PC-3 (cell line): ENCODE data around the gene STX12. TPM values are rescaled to one million over a fixed set of nuclear protein-coding genes. Genes with fewer than 3 reads are reported as not detected.

Experiments used
- ATAC-seq: fragments of 200-7000 bp; cut with Tn5 transposase; 2 replicates; pipeline ENCODE4 v1.9.1; 2020; ENCODE audit warnings: mild to moderate bottlenecking, moderate library complexity
- BruUV-seq: library from RNA; stranded (reverse); fragments of 400-500 nt; replicated peaks from 2 replicates; lab custom pipeline; 2021; lab: Mats Ljungman, UMichigan
- CTCF ChIA-PET: fragments of 300-600 bp; sonication (Branson Sonifier 250); formaldehyde crosslinking; loops from one replicate; lab custom pipeline; 2022; ENCODE audit warnings: antibody characterized with exemption; lab: Charles Lee
- POLR2A ChIA-PET: fragments of 300-600 bp; sonication (Branson Sonifier 250); formaldehyde crosslinking; loops from one replicate; lab custom pipeline; 2022; ENCODE audit warnings: antibody characterized with exemption; ENCODE audit not compliant: unreplicated experiment; lab: Charles Lee
- DNase-seq: peaks from one replicate; pipeline ENCODE4 v3.0.0-alpha.2; 2015
- H2AFZ ChIP-seq: fragments of 300-600 bp; sonication (generic); 2 replicates; pipeline ENCODE4 v1.6.0; 2016; ENCODE audit warnings: antibody characterized with exemption, low read length
- H3F3A ChIP-seq: fragments of 300-600 bp; sonication (generic); one replicate; pipeline ENCODE4 v1.6.0; 2017; ENCODE audit warnings: antibody characterized with exemption, low read length, control low read depth, mild to moderate bottlenecking; ENCODE audit not compliant: unreplicated experiment
- H3K27ac ChIP-seq: fragments of 300-600 bp; sonication (generic); 2 replicates; pipeline ENCODE4 v1.5.1; 2016; ENCODE audit warnings: mild to moderate bottlenecking, low read length
- H3K27me3 ChIP-seq: fragments of 300-600 bp; sonication (generic); 2 replicates; pipeline ENCODE4 v1.6.1; 2016; ENCODE audit warnings: low read length, mixed read lengths
- H3K36me3 ChIP-seq: fragments of 300-600 bp; sonication (generic); 2 replicates; pipeline ENCODE4 v1.6.1; 2016; ENCODE audit warnings: low read depth, mixed run types, low read length, mixed read lengths
- H3K4me1 ChIP-seq: fragments of 300-600 bp; sonication (generic); 2 replicates; pipeline ENCODE4 v1.5.1; 2016; ENCODE audit warnings: low read length; ENCODE audit not compliant: insufficient read depth
- H3K4me2 ChIP-seq: fragments of 300-600 bp; sonication (generic); 2 replicates; pipeline ENCODE4 v1.6.0; 2016; ENCODE audit warnings: low read length
- H3K4me3 ChIP-seq: fragments of 300-600 bp; sonication (generic); 2 replicates; pipeline ENCODE4 v1.5.1; 2016; ENCODE audit warnings: mild to moderate bottlenecking, low read length, mixed read lengths
- H3K79me2 ChIP-seq: fragments of 300-600 bp; sonication (generic); 2 replicates; pipeline ENCODE4 v1.6.1; 2017; ENCODE audit warnings: low read length, mixed read lengths
- H3K9ac ChIP-seq: fragments of 300-600 bp; sonication (generic); 2 replicates; pipeline ENCODE4 v1.6.0; 2016; ENCODE audit warnings: mild to moderate bottlenecking, low read length
- H3K9me2 ChIP-seq: fragments of 300-600 bp; sonication (generic); replicated peaks from 2 replicates; pipeline ENCODE4 v1.6.1; 2016; ENCODE audit warnings: mixed run types, low read length, mixed read lengths
- H3K9me3 ChIP-seq: fragments of 300-600 bp; sonication (generic); 2 replicates; pipeline ENCODE4 v1.6.1; 2016; ENCODE audit warnings: low read length, mixed read lengths
- H4K20me1 ChIP-seq: fragments of 300-600 bp; sonication (generic); 2 replicates; pipeline ENCODE4 v1.6.1; 2016; ENCODE audit warnings: low read length, mixed read lengths
- EZH2 ChIP-seq: fragments of 300-600 bp; sonication (generic); IDR thresholded peaks from one replicate; pipeline ENCODE4 v1.6.1; 2017; ENCODE audit warnings: antibody characterized with exemption, mild to moderate bottlenecking, low read length; ENCODE audit not compliant: unreplicated experiment
- EZH2phosphoT487 ChIP-seq: fragments of 300-600 bp; sonication (generic); IDR thresholded peaks from 2 replicates; pipeline ENCODE4 v1.6.1; 2018; ENCODE audit warnings: mild to moderate bottlenecking, antibody characterized with exemption, low read length, borderline replicate concordance
- intact Hi-C: fragments of 100-400 bp; cut with micrococcal nuclease; formaldehyde crosslinking; loops from 2 replicates; pipeline ENCODE4 v1.9.0; 2023
- total RNA-seq: library from RNA; depleted of rRNA; stranded (reverse); fragments of >200 nt; gene quantifications from 2 replicates; pipeline ENCODE4 v1.2.3, GENCODE V29; 2014
- TF ChIP-seq, protein P1 (sequence below): fragments of 300-600 bp; sonication (generic); conservative IDR thresholded peaks from 2 replicates; pipeline ENCODE4 v1.5.1; 2017; ENCODE audit warnings: antibody characterized with exemption, low read depth, mild to moderate bottlenecking, low read length

Gene STX12
- total RNA-seq, 1 experiment from 2014 or later, result 28.5 TPM

GRCh38 chr1:27727126-27727525 is 45.9 kb upstream of the STX12 start:
- no peak for ATAC-seq
- no peaks in the 10 kb centered on the region for H3F3A ChIP-seq
- TF ChIP-seq EZH2phosphoT487, result no peak
- TF ChIP-seq, protein P1, sequence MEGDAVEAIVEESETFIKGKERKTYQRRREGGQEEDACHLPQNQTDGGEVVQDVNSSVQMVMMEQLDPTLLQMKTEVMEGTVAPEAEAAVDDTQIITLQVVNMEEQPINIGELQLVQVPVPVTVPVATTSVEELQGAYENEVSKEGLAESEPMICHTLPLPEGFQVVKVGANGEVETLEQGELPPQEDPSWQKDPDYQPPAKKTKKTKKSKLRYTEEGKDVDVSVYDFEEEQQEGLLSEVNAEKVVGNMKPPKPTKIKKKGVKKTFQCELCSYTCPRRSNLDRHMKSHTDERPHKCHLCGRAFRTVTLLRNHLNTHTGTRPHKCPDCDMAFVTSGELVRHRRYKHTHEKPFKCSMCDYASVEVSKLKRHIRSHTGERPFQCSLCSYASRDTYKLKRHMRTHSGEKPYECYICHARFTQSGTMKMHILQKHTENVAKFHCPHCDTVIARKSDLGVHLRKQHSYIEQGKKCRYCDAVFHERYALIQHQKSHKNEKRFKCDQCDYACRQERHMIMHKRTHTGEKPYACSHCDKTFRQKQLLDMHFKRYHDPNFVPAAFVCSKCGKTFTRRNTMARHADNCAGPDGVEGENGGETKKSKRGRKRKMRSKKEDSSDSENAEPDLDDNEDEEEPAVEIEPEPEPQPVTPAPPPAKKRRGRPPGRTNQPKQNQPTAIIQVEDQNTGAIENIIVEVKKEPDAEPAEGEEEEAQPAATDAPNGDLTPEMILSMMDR, result no peak
- no peak for TF ChIP-seq EZH2
- peak overlapping the region; percentile 96 for H3K4me2 ChIP-seq
- peak; percentile 17 for DNase-seq
- no peaks in the 10 kb centered on the region for H3K27me3 ChIP-seq
- intact Hi-C loops, result no loop called here
- no TSS peak for BruUV-seq
- peak overlapping the region; percentile 87; the same call in 1 of the 2 replicates for H3K9ac ChIP-seq
- ChIA-PET POLR2A (no interaction called here), CTCF (no interaction called here)
- no peak overlapping the region for H3K27ac ChIP-seq
- peaks cover 11% of the 10 kb centered on the region; the same call in 1 of the 2 replicates for H3K4me1 ChIP-seq
- peak overlapping the region; percentile 80; the same call in 1 of the 2 replicates for H3K4me3 ChIP-seq
- no peaks in the 10 kb centered on the region for H4K20me1 ChIP-seq
- H2AFZ ChIP-seq, result no peak overlapping the region
- H3K9me2 ChIP-seq, result no peaks in the 10 kb centered on the region
- peaks cover 6% of the 10 kb centered on the region; the same call in 1 of the 2 replicates for H3K79me2 ChIP-seq
- no peaks in the 10 kb centered on the region for H3K9me3 ChIP-seq
- no peaks in the 10 kb centered on the region for H3K36me3 ChIP-seq

DNA sequence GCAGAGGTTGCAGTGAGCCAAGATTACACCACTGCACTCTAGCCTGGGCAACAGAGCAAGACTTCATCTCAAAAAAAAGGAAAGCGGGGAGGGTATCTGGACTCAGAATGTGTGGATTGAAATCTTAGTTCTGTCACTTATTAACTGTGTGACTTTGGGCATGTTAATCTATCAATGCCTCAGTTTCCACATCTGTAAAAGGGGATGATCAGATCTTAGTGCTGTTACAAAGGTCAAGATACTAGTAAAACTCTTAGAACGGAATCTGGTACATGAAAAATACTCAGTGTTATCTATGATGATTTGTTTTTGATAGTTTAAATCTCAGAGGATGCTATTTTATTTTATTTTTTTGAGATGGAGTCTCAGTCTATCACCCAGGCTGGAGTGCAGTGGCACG is 36.8 kb upstream of the STX12 start:
- ChIA-PET CTCF (no interaction called here), POLR2A (no interaction called here)
- Histone ChIP-seq H3K79me2 (no peaks in the 10 kb centered on the region), H2AFZ (no peak overlapping the region), H3K4me1 (peaks cover 10% of the 10 kb centered on the region), H3F3A (no peaks in the 10 kb centered on the region), H4K20me1 (no peaks in the 10 kb centered on the region), H3K4me3 (no peak overlapping the region), H3K9ac (no peak overlapping the region), H3K9me2 (no peaks in the 10 kb centered on the region), H3K4me2 (no peak overlapping the region), H3K9me3 (no peaks in the 10 kb centered on the region), H3K27ac (no peak overlapping the region), H3K36me3 (no peaks in the 10 kb centered on the region; the same call in 1 of the 2 replicates), H3K27me3 (no peaks in the 10 kb centered on the region)
- DNase-seq (no peak), ATAC-seq (no peak)
- no TSS peak for BruUV-seq
- TF ChIP-seq, protein P1, result no peak
- TF ChIP-seq EZH2 (no peak), EZH2phosphoT487 (no peak)
- intact Hi-C loops, result no loop called here

GRCh38 chr1:27741121-27741520 is 31.9 kb upstream of the STX12 start:
- no peaks in the 10 kb centered on the region for H3K27me3 ChIP-seq
- no peaks in the 10 kb centered on the region for H3K36me3 ChIP-seq
- intact Hi-C loops, result no loop called here
- CTCF ChIA-PET, result interaction anchor here (0.6 kb wide), 1 partner anchor 774 kb away, joined by 6 read pairs; no protein-coding TSS in a partner anchor
- H3K4me2 ChIP-seq, result no peak overlapping the region
- H3K9me3 ChIP-seq, result no peaks in the 10 kb centered on the region
- no TSS peak for BruUV-seq
- H3K9ac ChIP-seq, result no peak overlapping the region
- H3F3A ChIP-seq, result no peaks in the 10 kb centered on the region
- H3K9me2 ChIP-seq, result no peaks in the 10 kb centered on the region
- DNase-seq, result no peak
- no peak for ATAC-seq
- no peak overlapping the region for H3K27ac ChIP-seq
- POLR2A ChIA-PET, result no interaction called here
- H3K4me3 ChIP-seq, result no peak overlapping the region
- H2AFZ ChIP-seq, result no peak overlapping the region
- no peaks in the 10 kb centered on the region for H3K79me2 ChIP-seq
- TF ChIP-seq, protein P1, result no peak
- TF ChIP-seq EZH2, result no peak
- TF ChIP-seq EZH2phosphoT487, result no peak
- H3K4me1 ChIP-seq, result no peaks in the 10 kb centered on the region
- no peaks in the 10 kb centered on the region for H4K20me1 ChIP-seq
